ENCODE results near the gene GLIPR2.

The GLIPR2 gene

DNA sequence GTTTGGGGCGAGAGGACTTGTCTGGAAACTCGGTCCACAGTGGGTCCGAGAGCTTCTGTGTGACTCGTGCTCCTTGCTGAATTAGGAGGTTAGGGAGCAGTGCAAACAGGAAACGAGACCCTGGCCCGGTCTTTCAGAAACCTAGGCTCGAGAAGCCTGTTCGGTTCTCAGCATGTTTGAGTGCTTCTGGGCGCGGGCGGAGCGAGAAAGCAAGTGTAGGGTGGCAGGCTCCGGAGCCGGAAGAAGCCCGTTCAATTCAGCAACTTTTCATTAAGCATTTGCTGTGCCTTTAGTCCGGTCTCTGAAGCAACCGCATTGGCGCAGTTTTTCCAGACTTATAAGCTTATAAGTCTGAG lies 54.7 kb downstream of the GLIPR2 start:
- peak; percentile 18 to 23 for DNase-seq (ENCODE audit: low read depth in 2 of 2, low spot score in 1 of 2)

DNA sequence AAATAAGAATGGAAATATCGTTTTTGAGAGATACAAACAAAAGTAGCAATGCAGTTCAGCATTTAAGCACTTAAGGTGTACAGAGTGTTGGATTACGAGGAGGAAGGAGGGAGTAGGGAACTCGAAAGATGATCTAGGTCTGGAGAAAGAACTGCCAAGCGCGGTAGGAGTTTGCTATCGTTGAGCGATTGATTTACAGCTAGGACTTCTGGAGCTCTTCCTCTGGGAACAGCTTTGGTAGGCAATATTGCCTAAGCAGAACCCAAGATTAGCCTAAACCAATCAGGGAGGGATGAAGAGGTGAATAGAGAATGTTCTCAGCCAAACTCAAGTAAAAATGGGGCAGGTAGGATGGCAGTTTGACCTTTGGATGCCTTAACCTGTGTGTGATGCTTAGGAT lies 55.2 kb downstream of the GLIPR2 start:
- no peak for DNase-seq (ENCODE audit: low read depth in 2 of 2, low spot score in 1 of 2)

GRCh38 chr9:36192196-36192595 lies 55.7 kb downstream of the GLIPR2 start:
- no peak for DNase-seq (ENCODE audit: low read depth in 2 of 2, low spot score in 1 of 2)

DNA sequence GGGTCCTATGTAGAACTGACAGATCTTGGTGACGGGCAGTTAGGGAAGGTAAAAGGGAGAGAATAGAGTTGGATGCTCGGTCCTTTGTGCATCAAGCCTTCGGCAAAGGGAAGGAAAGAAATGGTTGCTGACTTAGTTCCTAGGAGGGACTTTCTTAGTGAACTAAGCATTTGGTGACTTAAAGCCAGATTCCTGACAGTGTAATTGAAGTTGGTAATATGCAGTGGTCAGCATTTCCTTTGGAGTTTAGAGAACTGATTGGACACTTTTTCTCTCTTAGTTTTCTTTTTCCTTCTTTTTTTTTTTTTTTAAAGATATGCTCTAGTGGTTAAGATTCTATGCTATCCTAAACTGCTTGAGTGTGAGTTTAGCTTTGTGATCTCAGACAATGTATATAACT lies 56.5 kb downstream of the GLIPR2 start:
- DNase-seq (ENCODE audit: low read depth in 2 of 2, low spot score in 1 of 2): no peak

- no peak for DNase-seq (ENCODE audit: low read depth in 2 of 2, low spot score in 1 of 2)
Measured at GRCh38 chr9:36194326-36195000, 57.9 kb downstream of the GLIPR2 start.

GRCh38 chr9:36204906-36205547 lies 68.5 kb downstream of the GLIPR2 start:
- DNase-seq (ENCODE audit: low read depth in 2 of 2, low spot score in 1 of 2): no peak

DNA sequence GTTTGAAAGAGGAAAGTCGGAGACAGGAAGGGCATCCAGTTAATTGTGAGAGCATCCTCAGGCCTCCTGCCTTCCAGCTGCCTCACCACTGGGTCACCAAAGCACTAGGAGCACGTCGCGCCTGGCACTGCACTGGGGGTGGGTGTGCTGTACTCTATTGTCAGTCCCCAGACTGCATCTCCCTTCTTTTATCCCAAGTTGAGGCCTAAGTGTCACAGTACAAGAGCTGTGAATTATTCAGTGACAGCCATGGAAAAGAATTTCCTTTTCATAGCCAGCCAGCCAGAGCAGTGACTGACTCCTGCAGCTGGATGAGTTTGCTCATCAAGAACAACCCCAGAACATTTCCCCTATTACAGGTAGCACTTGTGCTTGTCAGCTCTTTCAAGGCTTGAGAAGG lies 70.5 kb downstream of the GLIPR2 start:
- no peak for DNase-seq (ENCODE audit: low read depth in 2 of 2, low spot score in 1 of 2)

DNA sequence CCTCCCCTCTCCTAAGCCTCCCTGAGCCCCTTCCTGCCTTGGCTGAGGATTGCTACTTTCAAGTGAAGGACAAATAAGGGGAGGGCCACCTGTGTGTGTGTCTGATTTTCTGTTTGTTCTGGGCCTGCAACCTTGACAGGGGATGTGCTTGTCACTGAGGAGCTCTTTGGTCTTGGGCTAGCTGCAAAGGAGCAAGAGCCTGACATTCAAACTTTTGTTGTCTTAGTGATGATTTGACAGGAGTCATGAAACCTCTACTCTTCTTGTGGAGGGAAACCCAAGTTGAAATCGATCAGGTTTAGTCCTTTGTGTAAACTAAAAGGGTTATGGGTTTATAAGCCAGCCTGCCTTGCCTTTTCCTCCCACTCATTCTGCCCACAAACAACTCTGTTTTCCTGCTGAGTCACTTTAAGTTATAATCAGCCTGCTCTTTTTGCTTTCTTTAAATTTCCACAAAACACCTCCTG lies 71.0 kb downstream of the GLIPR2 start:
- DNase-seq (ENCODE audit: low read depth in 2 of 2, low spot score in 1 of 2): no peak

- DNase-seq (ENCODE audit: low read depth in 2 of 2, low spot score in 1 of 2): no peak
Measured at GRCh38 chr9:36208521-36209253, 72.2 kb downstream of the GLIPR2 start.

DNA sequence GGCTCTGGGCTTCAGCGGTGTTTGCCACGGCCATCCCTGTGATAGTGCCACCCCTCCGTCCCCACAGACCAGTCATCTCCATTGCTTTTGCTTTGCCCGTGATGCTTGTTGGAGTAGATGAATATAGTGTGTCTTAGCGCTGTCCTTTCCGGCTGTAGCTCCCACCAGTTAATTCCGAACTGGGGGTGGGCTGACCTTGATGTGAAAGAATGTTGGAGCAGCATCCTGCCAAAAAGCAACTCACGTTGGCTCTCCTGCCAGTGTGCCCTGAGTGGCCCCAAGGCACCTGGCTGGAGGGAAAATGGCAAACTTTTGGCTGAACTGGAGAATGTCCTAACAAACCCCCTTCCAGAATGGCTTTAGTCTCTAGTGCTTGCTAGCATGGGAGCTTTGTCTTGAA lies 74.2 kb downstream of the GLIPR2 start:
- no peak for DNase-seq (ENCODE audit: low read depth in 2 of 2, low spot score in 1 of 2)

- no peak for DNase-seq (ENCODE audit: low read depth in 2 of 2, low spot score in 1 of 2)
Measured at GRCh38 chr9:36211510-36211909, 75.0 kb downstream of the GLIPR2 start.

GRCh38 chr9:36213387-36213786 lies 76.9 kb downstream of the GLIPR2 start:
- DNase-seq (ENCODE audit: low read depth in 2 of 2, low spot score in 1 of 2): no peak
